Measurements from ENCODE around the gene SSNA1.

SSNA1 gene

DNA sequence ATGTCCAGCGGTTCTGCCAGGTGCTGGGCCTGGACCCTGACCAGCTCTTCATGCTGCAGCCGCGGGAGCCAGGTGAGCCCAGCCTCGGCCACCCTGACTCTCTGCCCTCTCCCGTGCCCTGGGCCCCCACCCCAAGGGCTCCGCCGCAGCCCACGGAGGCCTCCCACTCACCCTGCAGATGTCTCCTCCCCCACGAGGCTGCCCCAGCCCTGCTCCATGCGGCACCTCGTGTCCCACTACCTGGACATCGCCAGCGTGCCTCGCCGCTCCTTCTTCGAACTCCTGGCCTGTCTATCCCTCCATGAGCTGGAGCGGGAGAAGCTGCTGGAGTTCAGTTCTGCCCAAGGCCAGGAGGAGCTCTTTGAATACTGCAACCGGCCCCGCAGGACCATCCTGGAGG is 26.1 kb downstream of the SSNA1 start:
- TF ChIP-seq, protein P1, sequence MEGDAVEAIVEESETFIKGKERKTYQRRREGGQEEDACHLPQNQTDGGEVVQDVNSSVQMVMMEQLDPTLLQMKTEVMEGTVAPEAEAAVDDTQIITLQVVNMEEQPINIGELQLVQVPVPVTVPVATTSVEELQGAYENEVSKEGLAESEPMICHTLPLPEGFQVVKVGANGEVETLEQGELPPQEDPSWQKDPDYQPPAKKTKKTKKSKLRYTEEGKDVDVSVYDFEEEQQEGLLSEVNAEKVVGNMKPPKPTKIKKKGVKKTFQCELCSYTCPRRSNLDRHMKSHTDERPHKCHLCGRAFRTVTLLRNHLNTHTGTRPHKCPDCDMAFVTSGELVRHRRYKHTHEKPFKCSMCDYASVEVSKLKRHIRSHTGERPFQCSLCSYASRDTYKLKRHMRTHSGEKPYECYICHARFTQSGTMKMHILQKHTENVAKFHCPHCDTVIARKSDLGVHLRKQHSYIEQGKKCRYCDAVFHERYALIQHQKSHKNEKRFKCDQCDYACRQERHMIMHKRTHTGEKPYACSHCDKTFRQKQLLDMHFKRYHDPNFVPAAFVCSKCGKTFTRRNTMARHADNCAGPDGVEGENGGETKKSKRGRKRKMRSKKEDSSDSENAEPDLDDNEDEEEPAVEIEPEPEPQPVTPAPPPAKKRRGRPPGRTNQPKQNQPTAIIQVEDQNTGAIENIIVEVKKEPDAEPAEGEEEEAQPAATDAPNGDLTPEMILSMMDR (IDR thresholded peaks at IDR 0.05; ENCODE audit: control insufficient read depth, extremely low read depth, insufficient read depth) = no peak
- DNase-seq (ENCODE audit: low read depth) = no peak
- H3K4me3 ChIP-seq (ENCODE audit: low read depth, low read length) = no peak overlapping the region

- no peak for DNase-seq (ENCODE audit: low read depth)
- TF ChIP-seq, protein P1 (IDR thresholded peaks at IDR 0.05; ENCODE audit: control insufficient read depth, extremely low read depth, insufficient read depth) = no peak
- no peak overlapping the region for H3K4me3 ChIP-seq (ENCODE audit: low read depth, low read length)
Measured at GRCh38 chr9:137215196-137215986, 26.9 kb downstream of the SSNA1 start.

- DNase-seq (ENCODE audit: low read depth) = no peak
- H3K4me3 ChIP-seq (ENCODE audit: low read depth, low read length) = peak overlapping the region; percentile 73
- TF ChIP-seq, protein P1 (IDR thresholded peaks at IDR 0.05; ENCODE audit: control insufficient read depth, extremely low read depth, insufficient read depth) = no peak
Measured at GRCh38 chr9:137216188-137216965, 27.9 kb downstream of the SSNA1 start.

DNA sequence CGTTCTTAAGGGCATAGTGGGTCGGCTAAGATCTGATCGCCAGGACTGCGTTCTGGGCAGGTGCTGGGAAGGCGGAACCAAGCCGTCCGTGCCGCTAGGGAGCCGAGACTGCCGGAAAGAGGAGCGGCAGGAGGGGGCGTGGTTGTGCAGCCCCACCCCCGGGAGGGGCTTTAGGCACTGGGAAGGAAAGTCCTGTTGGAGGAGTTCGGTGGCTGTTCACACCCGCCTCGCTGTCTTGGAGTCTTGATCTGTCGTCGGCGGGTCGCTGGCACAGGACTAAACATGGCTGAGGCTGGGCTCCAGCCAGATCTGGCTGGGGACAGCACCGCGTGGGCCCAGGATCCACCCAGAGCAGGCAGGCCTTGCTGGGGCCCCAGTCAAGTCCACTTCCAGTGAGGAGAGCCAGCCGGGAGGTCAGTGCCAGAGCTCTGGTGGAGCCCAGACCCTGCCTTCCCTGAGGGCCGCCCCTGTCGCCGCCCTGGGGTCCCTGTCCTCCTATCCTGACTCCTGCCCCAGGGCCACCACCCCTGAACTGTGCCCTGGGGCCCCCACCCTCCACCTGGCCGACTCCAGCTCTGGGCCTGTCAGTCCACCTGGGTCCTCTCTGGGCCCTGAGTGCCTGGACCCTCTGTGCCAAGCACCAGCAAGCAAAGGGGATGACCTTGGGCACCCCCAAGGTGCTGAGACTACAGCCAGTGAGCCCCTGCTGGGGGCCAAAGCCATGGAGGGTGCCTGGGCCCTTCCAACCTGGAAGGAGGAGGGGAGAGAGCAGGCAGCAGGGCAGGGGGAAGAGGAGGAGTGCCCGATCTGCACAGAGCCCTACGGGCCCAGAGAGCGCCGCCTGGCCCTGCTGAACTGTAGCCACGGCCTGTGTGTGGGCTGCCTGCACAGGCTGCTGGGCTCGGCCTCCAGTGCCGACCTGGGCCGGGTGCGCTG is 29.1 kb downstream of the SSNA1 start:
- DNase-seq (ENCODE audit: low read depth) = peak; percentile 90
- TF ChIP-seq, protein P1 (IDR thresholded peaks at IDR 0.05; ENCODE audit: control insufficient read depth, extremely low read depth, insufficient read depth) = peak; percentile 30
- peak overlapping the region; percentile 73 for H3K4me3 ChIP-seq (ENCODE audit: low read depth, low read length)

GRCh38 chr9:137218212-137218753 is 29.8 kb downstream of the SSNA1 start:
- TF ChIP-seq, protein P1 (IDR thresholded peaks at IDR 0.05; ENCODE audit: control insufficient read depth, extremely low read depth, insufficient read depth) = no peak
- H3K4me3 ChIP-seq (ENCODE audit: low read depth, low read length) = peak overlapping the region; percentile 73
- no peak for DNase-seq (ENCODE audit: low read depth)

- DNase-seq (ENCODE audit: low read depth) = no peak
- TF ChIP-seq, protein P1 (IDR thresholded peaks at IDR 0.05; ENCODE audit: control insufficient read depth, extremely low read depth, insufficient read depth) = no peak
- H3K4me3 ChIP-seq (ENCODE audit: low read depth, low read length) = peak overlapping the region; percentile 73
Measured at GRCh38 chr9:137218754-137219271, 30.3 kb downstream of the SSNA1 start.
